Gastrocnemius medialis (tissue), 4 donors: ENCODE data around the gene AHI1.

Experiments
- POLR2A ChIP-seq, 2 donors: fragments of 450-650 bp; IDR thresholded peaks; one replicate each; pipeline ENCODE4 v1.6.1; 2017; ENCODE audit warnings: antibody characterized with exemption in 2 of 2, mild to moderate bottlenecking in 2 of 2, moderate library complexity in 2 of 2
- TF ChIP-seq, protein P1 (sequence below), 5 experiments: fragments of 450-650 bp in 3 of 5; fragments of 200-600 bp in 2 of 5; sonication (generic) in 2 of 5; IDR thresholded peaks in 4 of 5; conservative IDR thresholded peaks in 1 of 5; 1 replicate in 4 of 5; 2 replicates in 1 of 5; pipeline ENCODE4 v1.5.1; 2016 to 2019; ENCODE audit warnings: antibody characterized with exemption in 5 of 5, mild to moderate bottlenecking in 3 of 5, moderate library complexity in 3 of 5

DNA sequence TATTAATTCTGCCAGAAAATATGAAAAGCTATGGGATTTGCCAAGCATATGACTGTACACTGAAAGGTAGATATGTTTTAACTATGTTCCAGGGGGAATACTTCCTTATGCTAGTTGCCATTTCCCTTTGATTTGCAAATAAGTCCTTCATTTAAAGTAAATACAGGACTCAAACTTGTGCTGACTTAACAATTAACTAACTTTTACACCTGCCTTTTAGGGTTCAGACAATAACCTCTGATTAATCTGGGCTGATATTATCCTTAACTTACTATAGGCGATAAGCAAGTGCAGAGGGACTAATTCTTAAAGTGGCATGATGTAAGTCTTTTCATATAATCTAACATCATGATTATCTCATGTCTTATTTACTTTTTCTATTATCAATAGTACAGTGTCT lies 143.1 kb downstream of the AHI1 start:
- TF ChIP-seq, protein P1, sequence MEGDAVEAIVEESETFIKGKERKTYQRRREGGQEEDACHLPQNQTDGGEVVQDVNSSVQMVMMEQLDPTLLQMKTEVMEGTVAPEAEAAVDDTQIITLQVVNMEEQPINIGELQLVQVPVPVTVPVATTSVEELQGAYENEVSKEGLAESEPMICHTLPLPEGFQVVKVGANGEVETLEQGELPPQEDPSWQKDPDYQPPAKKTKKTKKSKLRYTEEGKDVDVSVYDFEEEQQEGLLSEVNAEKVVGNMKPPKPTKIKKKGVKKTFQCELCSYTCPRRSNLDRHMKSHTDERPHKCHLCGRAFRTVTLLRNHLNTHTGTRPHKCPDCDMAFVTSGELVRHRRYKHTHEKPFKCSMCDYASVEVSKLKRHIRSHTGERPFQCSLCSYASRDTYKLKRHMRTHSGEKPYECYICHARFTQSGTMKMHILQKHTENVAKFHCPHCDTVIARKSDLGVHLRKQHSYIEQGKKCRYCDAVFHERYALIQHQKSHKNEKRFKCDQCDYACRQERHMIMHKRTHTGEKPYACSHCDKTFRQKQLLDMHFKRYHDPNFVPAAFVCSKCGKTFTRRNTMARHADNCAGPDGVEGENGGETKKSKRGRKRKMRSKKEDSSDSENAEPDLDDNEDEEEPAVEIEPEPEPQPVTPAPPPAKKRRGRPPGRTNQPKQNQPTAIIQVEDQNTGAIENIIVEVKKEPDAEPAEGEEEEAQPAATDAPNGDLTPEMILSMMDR (IDR thresholded peaks at IDR 0.05 in 4 of 5, conservative IDR thresholded peaks at IDR 0.05 in 1 of 5): no peak
- TF ChIP-seq POLR2A (IDR thresholded peaks at IDR 0.05): no peak
